Neural cell (in vitro differentiated cells): ENCODE results near the gene FAM53A. TPM values are rescaled to one million over a fixed set of nuclear protein-coding genes. Genes with fewer than 3 reads are reported as not detected.

ENCODE experiments used
- H2AFZ ChIP-seq: fragments of 200-600, 300-800 bp; sonication (generic), shearing (Covaris generic); 2 replicates; pipeline ENCODE4 v1.6.0; 2014; ENCODE audit warnings: low read depth, mild to moderate bottlenecking, antibody characterized with exemption, low read length, moderate library complexity
- H3F3A ChIP-seq: fragments of 200-600 bp; shearing (Covaris generic); 2 replicates; pipeline ENCODE4 v1.6.1; 2016; ENCODE audit warnings: mild to moderate bottlenecking, moderate library complexity, mixed read lengths, antibody characterized with exemption, low read length; ENCODE audit not compliant: insufficient read depth, poor library complexity, severe bottlenecking
- H3K27ac ChIP-seq: fragments of 200-600, 300-800 bp; sonication (generic), shearing (Covaris generic); 2 replicates; pipeline ENCODE4 v1.5.1; 2014; ENCODE audit warnings: mild to moderate bottlenecking, low read length, moderate library complexity
- H3K27me3 ChIP-seq: fragments of 300-800, 200-600 bp; sonication (generic), shearing (Covaris generic); 2 replicates; pipeline ENCODE4 v1.6.0; 2014; ENCODE audit warnings: mild to moderate bottlenecking, low read depth, low read length, moderate library complexity; ENCODE audit not compliant: insufficient read depth
- H3K36me3 ChIP-seq: fragments of 300-800, 200-600 bp; sonication (generic), shearing (Covaris generic); 2 replicates; pipeline ENCODE4 v1.5.1; 2014; ENCODE audit warnings: mild to moderate bottlenecking, antibody characterized with exemption, low read length, moderate library complexity; ENCODE audit not compliant: insufficient read depth
- H3K4me2 ChIP-seq: fragments of 300-800, 200-600 bp; sonication (generic), shearing (Covaris generic); 2 replicates; pipeline ENCODE4 v1.6.0; 2014; ENCODE audit warnings: mild to moderate bottlenecking, low read length
- H3K4me3 ChIP-seq: fragments of 300-800, 200-600 bp; sonication (generic), shearing (Covaris generic); 2 replicates; pipeline ENCODE4 v1.5.1; 2014; ENCODE audit warnings: mild to moderate bottlenecking, low read length, moderate library complexity
- H3K79me2 ChIP-seq: fragments of 200-600 bp; shearing (Covaris generic); replicated peaks from 2 replicates; pipeline ENCODE4 v1.6.0; 2014; ENCODE audit warnings: mild to moderate bottlenecking, low read length, moderate library complexity; ENCODE audit not compliant: insufficient read depth
- H3K9ac ChIP-seq: fragments of 300-800, 200-600 bp; sonication (generic), shearing (Covaris generic); 2 replicates; pipeline ENCODE4 v1.6.1; 2016; ENCODE audit warnings: mild to moderate bottlenecking, low read length, mixed read lengths
- H3K9me2 ChIP-seq: fragments of 200-600 bp; shearing (Covaris generic); 2 replicates; pipeline ENCODE4 v1.6.1; 2016; ENCODE audit warnings: mild to moderate bottlenecking, low read length, mixed read lengths; ENCODE audit not compliant: insufficient read depth
- H3K9me3 ChIP-seq: fragments of 200-600, 300-800 bp; sonication (generic), shearing (Covaris generic); 2 replicates; pipeline ENCODE4 v1.6.1; 2016; ENCODE audit warnings: mild to moderate bottlenecking, mixed run types, low read length, moderate library complexity, mixed read lengths
- H4K20me1 ChIP-seq: fragments of 200-600 bp; shearing (Covaris generic); 2 replicates; pipeline ENCODE4 v1.6.1; 2016; ENCODE audit warnings: mild to moderate bottlenecking, mixed run types; ENCODE audit not compliant: insufficient read depth
- CTCF ChIP-seq: fragments of 450-650 bp; IDR thresholded peaks from 2 replicates; pipeline ENCODE4 v1.5.1; 2014; ENCODE audit warnings: antibody characterized with exemption, mild to moderate bottlenecking, moderate library complexity; ENCODE audit not compliant: poor library complexity, severe bottlenecking
- EP300 ChIP-seq: fragments of 450-650 bp; conservative IDR thresholded peaks from 2 replicates; pipeline ENCODE4 v1.6.1; 2014; ENCODE audit warnings: antibody characterized with exemption, mild to moderate bottlenecking, moderate library complexity; ENCODE audit not compliant: poor library complexity, severe bottlenecking
- EZH2 ChIP-seq: fragments of 200-600, 300-800 bp; shearing (Covaris generic), sonication (generic); IDR thresholded peaks from 2 replicates; pipeline ENCODE4 v1.6.1; 2014; ENCODE audit warnings: antibody characterized with exemption, low read length, borderline replicate concordance, mild to moderate bottlenecking; ENCODE audit not compliant: insufficient read depth, poor library complexity, severe bottlenecking
- MXI1 ChIP-seq: fragments of 450-650 bp; conservative IDR thresholded peaks from 2 replicates; pipeline ENCODE4 v1.6.1; 2014; ENCODE audit warnings: antibody characterized with exemption, mild to moderate bottlenecking; ENCODE audit not compliant: poor library complexity, severe bottlenecking
- POLR2AphosphoS5 ChIP-seq: IDR thresholded peaks from 2 replicates; pipeline ENCODE4 v1.6.1; 2012
- RAD21 ChIP-seq: fragments of 450-650 bp; conservative IDR thresholded peaks from 2 replicates; pipeline ENCODE4 v1.6.1; 2014; ENCODE audit warnings: antibody characterized with exemption, mild to moderate bottlenecking, moderate library complexity
- REST ChIP-seq: IDR thresholded peaks from 2 replicates; pipeline ENCODE4 v1.6.1; 2012; ENCODE audit warnings: borderline replicate concordance
- SMC3 ChIP-seq: fragments of 450-650 bp; conservative IDR thresholded peaks from 2 replicates; pipeline ENCODE4 v1.6.1; 2014; ENCODE audit warnings: antibody characterized with exemption, mild to moderate bottlenecking, moderate library complexity; ENCODE audit not compliant: poor library complexity
- TAF1 ChIP-seq: IDR thresholded peaks from 2 replicates; pipeline ENCODE4 v1.6.1; 2012; ENCODE audit warnings: low read depth
- polyA plus RNA-seq: library from polyadenylated mRNA; depleted of rRNA; stranded (reverse); fragments of >200 nt; gene quantifications from 2 replicates; pipeline ENCODE4 v1.2.3, GENCODE V29; 2014

FAM53A gene
- polyA plus RNA-seq, 1 donor from 2014 or later, result not detected

- Histone ChIP-seq H3K36me3 (no peaks in the 10 kb centered on the region), H2AFZ (no peak overlapping the region), H3K9me2 (no peaks in the 10 kb centered on the region), H3K9ac (no peak overlapping the region), H3K27ac (no peak overlapping the region), H3K4me3 (no peak overlapping the region), H3K4me2 (no peak overlapping the region), H3K27me3 (no peaks in the 10 kb centered on the region), H3K9me3 (peaks cover 20% of the 10 kb centered on the region), H4K20me1 (no peaks in the 10 kb centered on the region), H3K79me2 (no peaks in the 10 kb centered on the region), H3F3A (no peaks in the 10 kb centered on the region)
- no peak for TF ChIP-seq EZH2
- no peak for TF ChIP-seq CTCF
- TF ChIP-seq REST, result no peak
- TF ChIP-seq EP300, result no peak
- TF ChIP-seq RAD21, result no peak
- TF ChIP-seq SMC3, result no peak
- TF ChIP-seq MXI1, result no peak
- TF ChIP-seq POLR2AphosphoS5, result no peak
- no peak for TF ChIP-seq TAF1
Observed at GRCh38 chr4:1592068-1592708, 91.9 kb downstream of the FAM53A start.

- Histone ChIP-seq H3K9me3 (peaks cover 20% of the 10 kb centered on the region), H4K20me1 (no peaks in the 10 kb centered on the region), H3K9ac (no peak overlapping the region), H3K36me3 (no peaks in the 10 kb centered on the region), H3K4me3 (no peak overlapping the region), H3K27ac (no peak overlapping the region), H2AFZ (no peak overlapping the region), H3K79me2 (no peaks in the 10 kb centered on the region), H3K27me3 (no peaks in the 10 kb centered on the region), H3F3A (no peaks in the 10 kb centered on the region), H3K9me2 (no peaks in the 10 kb centered on the region), H3K4me2 (no peak overlapping the region)
- no peak for TF ChIP-seq POLR2AphosphoS5
- TF ChIP-seq EZH2, result no peak
- no peak for TF ChIP-seq TAF1
- no peak for TF ChIP-seq REST
Observed at GRCh38 chr4:1591107-1591506, 93.0 kb downstream of the FAM53A start.
